Smooth muscle cell (in vitro differentiated cells): Measurements from ENCODE around the gene ALK. TPM values are rescaled to one million over a fixed set of nuclear protein-coding genes. Genes with fewer than 3 reads are reported as not detected.

Experiments used
- DNase-seq: peaks from one replicate; lab custom pipeline; 2025; ENCODE audit not compliant: unreplicated experiment; lab: John Stamatoyannopoulos, UW
- H2AFZ ChIP-seq: fragments of 200-600 bp; sonication (generic); 2 replicates; pipeline ENCODE4 v1.6.0; 2016; ENCODE audit warnings: antibody characterized with exemption, low read depth, mild to moderate bottlenecking
- H3F3A ChIP-seq: fragments of 200-600 bp; sonication (generic); 2 replicates; pipeline ENCODE4 v1.6.0; 2017; ENCODE audit warnings: antibody characterized with exemption, low read depth
- H3K27ac ChIP-seq: fragments of 200-600 bp; sonication (generic); 2 replicates; pipeline ENCODE4 v1.5.1; 2016; ENCODE audit warnings: low read depth, mild to moderate bottlenecking
- H3K27me3 ChIP-seq: fragments of 200-600 bp; sonication (generic); 2 replicates; pipeline ENCODE4 v1.6.1; 2016; ENCODE audit warnings: low read depth, mild to moderate bottlenecking
- H3K36me3 ChIP-seq: fragments of 200-600 bp; sonication (generic); 2 replicates; pipeline ENCODE4 v1.5.1; 2016; ENCODE audit warnings: low read depth
- H3K4me1 ChIP-seq: fragments of 200-600 bp; sonication (generic); 2 replicates; pipeline ENCODE4 v1.5.1; 2016; ENCODE audit warnings: low read depth
- H3K4me2 ChIP-seq: fragments of 200-600 bp; sonication (generic); 2 replicates; pipeline ENCODE4 v1.6.0; 2016; ENCODE audit warnings: mild to moderate bottlenecking
- H3K4me3 ChIP-seq: fragments of 200-600 bp; sonication (generic); 2 replicates; pipeline ENCODE4 v1.5.1; 2016; ENCODE audit warnings: mild to moderate bottlenecking
- H3K79me2 ChIP-seq: fragments of 200-600 bp; sonication (generic); 2 replicates; pipeline ENCODE4 v1.6.0; 2016; ENCODE audit warnings: low read depth, mild to moderate bottlenecking
- H3K9ac ChIP-seq: fragments of 200-600 bp; sonication (generic); 2 replicates; pipeline ENCODE4 v1.6.0; 2016; ENCODE audit warnings: low read depth
- H3K9me3 ChIP-seq: fragments of 200-600 bp; sonication (generic); replicated peaks from 2 replicates; pipeline ENCODE4 v1.5.1; 2016; ENCODE audit warnings: low read depth
- H4K20me1 ChIP-seq: fragments of 200-600 bp; sonication (generic); 2 replicates; pipeline ENCODE4 v1.6.0; 2016; ENCODE audit warnings: low read depth
- whole genome bisulfite sequencing: methylation state at CpG from one replicate; pipeline ENCODE4 v1.1.7; 2016; ENCODE audit warnings: low lambda C conversion rate; 5-methylcytosine and 5-hydroxymethylcytosine counted together
- polyA plus RNA-seq: library from polyadenylated mRNA; unstranded; fragments of >200 nt; fragmentation: Nextera tagmentation; extraction: Ambion mirVana; gene quantifications from 2 replicates; pipeline ENCODE4 v1.2.1, GENCODE V29; 2016
- total RNA-seq: library from RNA; depleted of rRNA; stranded (reverse); fragments of >200 nt; gene quantifications from 2 replicates; pipeline ENCODE4 v1.2.3, GENCODE V29; 2014
- TF ChIP-seq, protein P1 (sequence below): fragments of 200-600 bp; sonication (generic); IDR thresholded peaks from 2 replicates; pipeline ENCODE4 v1.5.1; 2017; ENCODE audit warnings: borderline replicate concordance, mild to moderate bottlenecking, antibody characterized with exemption; ENCODE audit not compliant: insufficient read depth, poor library complexity, severe bottlenecking

The ALK gene
- total and polyA plus RNA-seq, 2 experiments from 2014 or later, result 0.13 to 0.19 TPM

DNA sequence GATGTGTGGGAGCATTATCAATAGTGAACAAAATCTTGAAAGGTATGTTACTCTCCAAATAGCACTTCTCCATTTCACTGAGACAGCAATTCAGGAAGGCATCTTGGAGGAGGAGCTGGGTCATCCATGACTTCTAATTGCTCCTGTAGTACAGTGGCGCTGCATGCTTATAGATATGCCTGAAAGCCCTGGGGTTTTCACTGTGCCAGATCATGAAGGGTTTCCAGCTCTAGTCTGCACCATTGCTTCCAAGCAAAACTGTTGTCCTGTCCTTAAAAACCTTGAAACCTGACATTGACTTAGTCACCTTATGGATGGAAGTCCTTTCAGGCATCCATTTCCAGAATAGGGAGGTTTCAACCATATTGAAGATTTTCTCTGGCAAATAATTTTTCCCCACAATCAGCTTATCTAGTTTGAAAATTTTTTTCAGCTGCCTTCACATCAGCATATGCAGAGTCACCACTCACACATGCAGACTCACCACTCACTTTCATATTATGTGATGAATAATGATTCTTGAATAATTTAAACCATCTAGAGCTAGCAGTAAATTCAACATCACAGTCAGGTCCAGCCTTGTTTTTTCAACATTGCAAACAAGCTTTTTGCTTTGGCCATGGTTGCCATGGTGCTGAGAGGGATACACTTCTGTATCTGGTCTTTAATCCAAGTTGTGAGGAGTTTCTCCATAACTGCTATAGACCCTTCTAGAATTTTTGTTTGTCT lies 509.0 kb downstream of the ALK start:
- H3K79me2 ChIP-seq, result no peaks in the 10 kb centered on the region
- H3K9ac ChIP-seq, result no peak overlapping the region
- no peaks in the 10 kb centered on the region for H3K36me3 ChIP-seq
- H4K20me1 ChIP-seq, result no peaks in the 10 kb centered on the region
- H3K27me3 ChIP-seq, result peaks cover 10% of the 10 kb centered on the region
- H2AFZ ChIP-seq, result no peak overlapping the region
- no peak overlapping the region for H3K4me2 ChIP-seq
- H3K27ac ChIP-seq, result no peak overlapping the region
- H3K4me1 ChIP-seq, result no peaks in the 10 kb centered on the region
- H3K4me3 ChIP-seq, result no peak overlapping the region
- WGBS, result 100% methylated on average over 1 of the region's 1 CpG
- H3K9me3 ChIP-seq, result no peaks in the 10 kb centered on the region
- DNase-seq, result no peak
- TF ChIP-seq, protein P1, sequence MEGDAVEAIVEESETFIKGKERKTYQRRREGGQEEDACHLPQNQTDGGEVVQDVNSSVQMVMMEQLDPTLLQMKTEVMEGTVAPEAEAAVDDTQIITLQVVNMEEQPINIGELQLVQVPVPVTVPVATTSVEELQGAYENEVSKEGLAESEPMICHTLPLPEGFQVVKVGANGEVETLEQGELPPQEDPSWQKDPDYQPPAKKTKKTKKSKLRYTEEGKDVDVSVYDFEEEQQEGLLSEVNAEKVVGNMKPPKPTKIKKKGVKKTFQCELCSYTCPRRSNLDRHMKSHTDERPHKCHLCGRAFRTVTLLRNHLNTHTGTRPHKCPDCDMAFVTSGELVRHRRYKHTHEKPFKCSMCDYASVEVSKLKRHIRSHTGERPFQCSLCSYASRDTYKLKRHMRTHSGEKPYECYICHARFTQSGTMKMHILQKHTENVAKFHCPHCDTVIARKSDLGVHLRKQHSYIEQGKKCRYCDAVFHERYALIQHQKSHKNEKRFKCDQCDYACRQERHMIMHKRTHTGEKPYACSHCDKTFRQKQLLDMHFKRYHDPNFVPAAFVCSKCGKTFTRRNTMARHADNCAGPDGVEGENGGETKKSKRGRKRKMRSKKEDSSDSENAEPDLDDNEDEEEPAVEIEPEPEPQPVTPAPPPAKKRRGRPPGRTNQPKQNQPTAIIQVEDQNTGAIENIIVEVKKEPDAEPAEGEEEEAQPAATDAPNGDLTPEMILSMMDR, result no peak
- H3F3A ChIP-seq, result no peaks in the 10 kb centered on the region

DNA sequence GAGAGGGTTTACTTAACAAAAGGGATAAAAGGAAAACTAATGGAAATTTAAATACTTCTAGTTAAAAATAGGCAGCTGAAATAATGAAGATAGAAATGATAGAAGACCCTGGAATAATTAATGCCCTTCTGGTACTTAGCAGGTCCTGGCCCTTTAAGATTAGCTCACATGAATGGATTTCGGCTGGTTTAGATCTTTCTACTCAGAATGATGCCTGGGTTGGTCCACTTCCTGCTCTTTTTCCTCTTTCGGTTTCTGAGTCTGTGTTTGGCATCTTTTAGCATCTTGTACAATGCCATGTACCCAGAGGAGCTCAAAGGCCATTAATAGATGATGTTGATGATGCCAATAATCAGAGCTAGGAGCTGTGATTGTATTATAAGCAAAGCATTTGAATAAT lies 515.7 kb downstream of the ALK start:
- TF ChIP-seq, protein P1, result no peak
- Histone ChIP-seq H3K4me3 (no peak overlapping the region), H3K36me3 (no peaks in the 10 kb centered on the region), H4K20me1 (no peaks in the 10 kb centered on the region), H3K27me3 (peaks cover 16% of the 10 kb centered on the region), H3K4me1 (no peaks in the 10 kb centered on the region), H3K4me2 (no peak overlapping the region), H2AFZ (no peak overlapping the region), H3K27ac (no peak overlapping the region), H3K9ac (no peak overlapping the region), H3K9me3 (no peaks in the 10 kb centered on the region), H3K79me2 (no peaks in the 10 kb centered on the region), H3F3A (no peaks in the 10 kb centered on the region)
- no peak for DNase-seq
- WGBS, result 71% methylated on average over 2 of the region's 2 CpGs

DNA sequence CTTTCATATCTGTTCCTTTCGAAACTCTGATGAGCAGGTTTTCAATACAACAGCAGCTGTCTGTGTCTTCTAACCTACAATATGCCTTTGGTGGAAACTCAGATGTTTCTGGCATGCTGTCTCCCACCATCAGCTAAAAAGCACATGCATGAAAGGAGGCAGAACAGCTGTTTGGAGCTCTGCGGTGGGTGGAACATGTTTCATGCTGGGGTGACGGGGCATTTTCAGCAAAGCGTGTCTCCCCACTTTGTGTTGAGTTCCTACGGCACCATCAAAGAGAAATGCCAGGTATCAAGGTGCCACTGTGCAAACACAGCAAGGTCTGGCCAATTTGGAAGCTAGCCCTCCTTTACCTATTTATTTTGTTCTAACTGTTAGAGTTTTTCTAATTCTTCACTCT lies 516.1 kb downstream of the ALK start:
- H3K36me3 ChIP-seq, result no peaks in the 10 kb centered on the region
- H4K20me1 ChIP-seq, result no peaks in the 10 kb centered on the region
- no peak for DNase-seq
- no peak overlapping the region for H3K27ac ChIP-seq
- no peak overlapping the region for H3K4me2 ChIP-seq
- 96% methylated on average over 5 of the region's 5 CpGs for WGBS
- TF ChIP-seq, protein P1, result no peak
- no peaks in the 10 kb centered on the region for H3K9me3 ChIP-seq
- no peaks in the 10 kb centered on the region for H3K4me1 ChIP-seq
- H3K79me2 ChIP-seq, result no peaks in the 10 kb centered on the region
- H3F3A ChIP-seq, result no peaks in the 10 kb centered on the region
- H3K27me3 ChIP-seq, result peaks cover 15% of the 10 kb centered on the region
- no peak overlapping the region for H2AFZ ChIP-seq
- no peak overlapping the region for H3K9ac ChIP-seq
- no peak overlapping the region for H3K4me3 ChIP-seq

DNA sequence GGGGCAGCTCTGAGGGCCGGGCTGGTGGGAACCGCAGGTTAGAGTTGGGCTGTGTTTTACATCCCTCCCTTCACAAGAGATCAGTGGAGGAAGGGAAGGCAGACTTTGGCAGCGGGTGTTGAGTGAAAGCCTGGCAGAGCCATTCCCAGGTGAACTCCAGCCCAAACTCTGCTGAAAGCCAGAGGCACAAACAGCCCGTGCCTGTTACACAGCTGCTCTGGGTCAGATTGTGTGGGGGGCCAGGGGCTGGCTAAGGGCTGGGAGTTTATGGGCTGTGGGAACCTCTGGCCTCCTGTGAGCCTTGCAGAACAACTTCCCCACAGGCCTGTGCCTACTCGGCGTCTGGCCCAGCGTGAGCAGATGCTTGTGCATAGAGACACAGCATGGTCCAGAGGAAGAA lies 519.4 kb downstream of the ALK start:
- Histone ChIP-seq H2AFZ (no peak overlapping the region), H3K4me1 (no peaks in the 10 kb centered on the region), H4K20me1 (no peaks in the 10 kb centered on the region), H3K4me2 (no peak overlapping the region), H3K36me3 (no peaks in the 10 kb centered on the region), H3K79me2 (no peaks in the 10 kb centered on the region), H3F3A (no peaks in the 10 kb centered on the region), H3K27ac (no peak overlapping the region), H3K27me3 (peaks cover 5% of the 10 kb centered on the region), H3K9ac (no peak overlapping the region), H3K4me3 (no peak overlapping the region), H3K9me3 (no peaks in the 10 kb centered on the region)
- TF ChIP-seq, protein P1, result no peak
- WGBS, result 70% methylated on average over 7 of the region's 7 CpGs
- DNase-seq, result no peak
